ENCODE measurements around the gene FGD2.

Gene FGD2

DNA sequence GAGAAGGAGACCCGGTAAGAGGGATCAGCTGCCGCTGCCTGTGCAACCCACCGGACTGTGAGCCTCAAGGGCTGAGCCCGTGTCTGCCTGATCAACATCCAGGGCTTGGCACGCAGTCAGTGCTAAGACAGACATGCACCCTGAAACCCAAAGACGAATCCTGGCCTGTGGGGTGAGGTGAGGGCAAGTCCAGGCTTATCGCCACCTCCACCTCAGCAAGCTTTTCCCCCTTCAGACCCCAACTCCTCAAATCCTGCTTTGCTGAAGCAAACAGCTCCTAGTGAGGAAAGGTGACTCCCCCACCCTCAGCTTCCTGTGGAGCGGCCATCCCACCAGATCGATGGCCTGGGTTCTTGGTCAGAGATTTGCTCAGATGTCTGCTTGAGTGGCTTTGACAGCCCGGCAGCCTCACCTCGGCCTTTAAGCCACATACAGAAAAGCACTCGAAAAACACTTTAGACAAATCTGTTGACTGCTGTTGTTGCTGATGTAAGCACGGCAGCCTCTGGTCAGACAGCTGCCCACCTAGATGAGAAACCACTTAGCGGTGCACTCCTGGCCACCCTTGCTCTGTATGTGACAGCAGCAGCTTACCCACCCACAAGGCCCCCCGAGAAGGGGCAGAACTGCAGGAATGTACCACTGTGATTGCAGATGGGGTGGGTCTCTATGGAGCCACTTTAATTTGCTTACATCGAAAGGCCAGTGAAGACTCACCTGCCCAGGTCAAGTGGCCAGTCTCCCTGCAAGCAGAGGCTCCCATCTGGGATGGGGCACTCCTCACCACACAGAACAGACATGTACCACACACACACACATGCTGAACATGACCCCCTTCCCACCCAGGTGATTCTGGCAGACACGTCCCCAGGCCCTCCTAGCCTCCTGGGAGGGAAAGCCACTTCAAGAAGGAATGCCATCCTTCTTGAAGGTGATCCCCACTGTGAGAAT, 34.3 kb upstream of the FGD2 start:
- H3K27ac ChIP-seq: no peak overlapping the region
- no peak overlapping the region for H3K4me3 ChIP-seq (IDR thresholded peaks at IDR 0.05; ENCODE audit: insufficient read depth, low read depth, low read length)

DNA sequence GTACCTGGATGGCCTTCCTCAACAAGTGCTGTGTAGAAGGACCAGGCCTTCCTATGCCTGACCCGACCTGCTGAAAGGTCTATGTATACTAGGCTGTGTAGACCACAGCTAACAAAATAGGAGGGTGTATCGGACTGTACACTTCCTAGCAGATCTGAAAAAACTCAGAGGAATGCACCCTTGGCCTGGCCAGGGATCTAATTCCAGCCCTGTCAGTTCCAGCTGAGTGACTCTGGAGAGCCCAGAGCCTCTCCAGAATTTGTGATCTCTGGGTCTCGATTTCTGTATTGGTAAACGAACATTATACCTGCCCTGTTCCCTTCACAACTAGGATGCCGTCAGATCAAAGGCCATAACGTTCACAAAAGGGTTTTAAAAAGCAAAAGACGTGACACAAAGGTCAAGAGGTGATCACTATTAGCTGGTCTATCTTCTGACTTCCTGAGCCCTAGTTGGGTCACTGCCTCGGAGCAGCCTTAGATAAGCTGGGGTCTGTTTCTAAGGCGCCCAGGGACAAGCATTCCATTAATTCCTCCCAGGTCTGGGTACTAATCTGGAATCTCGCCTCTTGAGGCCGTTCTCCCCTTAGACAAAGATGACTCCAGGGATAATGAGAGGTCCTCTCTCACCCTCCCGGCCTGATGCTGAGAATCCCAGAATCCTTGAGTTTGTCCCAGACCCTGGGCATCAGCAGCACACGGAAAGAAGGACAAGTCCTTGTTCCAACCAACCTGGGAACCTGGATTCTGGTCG, 33.4 kb upstream of the FGD2 start:
- no peaks in the 10 kb centered on the region for H4K20me1 ChIP-seq (ENCODE audit: insufficient read depth)
- H3K9ac ChIP-seq: no peak overlapping the region
- peaks cover 9% of the 10 kb centered on the region; the same call in 1 of the 2 replicates for H3K36me3 ChIP-seq (ENCODE audit: insufficient read depth)
- no peak overlapping the region for H3K4me2 ChIP-seq
- H3K4me1 ChIP-seq (ENCODE audit: low read depth, poor library complexity, severe bottlenecking): no peaks in the 10 kb centered on the region
- no peaks in the 10 kb centered on the region for H3K79me2 ChIP-seq (ENCODE audit: insufficient read depth, low read depth)
- H2AFZ ChIP-seq (ENCODE audit: low read depth): no peak overlapping the region
- no peak overlapping the region for H3K27ac ChIP-seq
- H3K4me3 ChIP-seq (IDR thresholded peaks at IDR 0.05; ENCODE audit: insufficient read depth, low read depth, low read length): no peak overlapping the region
- TF ChIP-seq, protein P1, sequence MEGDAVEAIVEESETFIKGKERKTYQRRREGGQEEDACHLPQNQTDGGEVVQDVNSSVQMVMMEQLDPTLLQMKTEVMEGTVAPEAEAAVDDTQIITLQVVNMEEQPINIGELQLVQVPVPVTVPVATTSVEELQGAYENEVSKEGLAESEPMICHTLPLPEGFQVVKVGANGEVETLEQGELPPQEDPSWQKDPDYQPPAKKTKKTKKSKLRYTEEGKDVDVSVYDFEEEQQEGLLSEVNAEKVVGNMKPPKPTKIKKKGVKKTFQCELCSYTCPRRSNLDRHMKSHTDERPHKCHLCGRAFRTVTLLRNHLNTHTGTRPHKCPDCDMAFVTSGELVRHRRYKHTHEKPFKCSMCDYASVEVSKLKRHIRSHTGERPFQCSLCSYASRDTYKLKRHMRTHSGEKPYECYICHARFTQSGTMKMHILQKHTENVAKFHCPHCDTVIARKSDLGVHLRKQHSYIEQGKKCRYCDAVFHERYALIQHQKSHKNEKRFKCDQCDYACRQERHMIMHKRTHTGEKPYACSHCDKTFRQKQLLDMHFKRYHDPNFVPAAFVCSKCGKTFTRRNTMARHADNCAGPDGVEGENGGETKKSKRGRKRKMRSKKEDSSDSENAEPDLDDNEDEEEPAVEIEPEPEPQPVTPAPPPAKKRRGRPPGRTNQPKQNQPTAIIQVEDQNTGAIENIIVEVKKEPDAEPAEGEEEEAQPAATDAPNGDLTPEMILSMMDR (conservative IDR thresholded peaks at IDR 0.05; ENCODE audit: low read depth, low read length): no peak
- H3K27me3 ChIP-seq (ENCODE audit: insufficient read depth, low read depth): no peaks in the 10 kb centered on the region

More for the DNA sequence above, 34.3 kb upstream of the FGD2 start:
- Histone ChIP-seq H3K9ac (no peak overlapping the region), H4K20me1 (ENCODE audit: insufficient read depth) (no peaks in the 10 kb centered on the region), H3K4me1 (ENCODE audit: low read depth, poor library complexity, severe bottlenecking) (no peaks in the 10 kb centered on the region), H3K27me3 (ENCODE audit: insufficient read depth, low read depth) (no peaks in the 10 kb centered on the region), H3K79me2 (ENCODE audit: insufficient read depth, low read depth) (no peaks in the 10 kb centered on the region), H3K4me2 (no peak overlapping the region), H3K36me3 (ENCODE audit: insufficient read depth) (peaks cover 9% of the 10 kb centered on the region; the same call in 1 of the 2 replicates), H2AFZ (ENCODE audit: low read depth) (no peak overlapping the region)
- TF ChIP-seq, protein P1 (conservative IDR thresholded peaks at IDR 0.05; ENCODE audit: low read depth, low read length): no peak

DNA sequence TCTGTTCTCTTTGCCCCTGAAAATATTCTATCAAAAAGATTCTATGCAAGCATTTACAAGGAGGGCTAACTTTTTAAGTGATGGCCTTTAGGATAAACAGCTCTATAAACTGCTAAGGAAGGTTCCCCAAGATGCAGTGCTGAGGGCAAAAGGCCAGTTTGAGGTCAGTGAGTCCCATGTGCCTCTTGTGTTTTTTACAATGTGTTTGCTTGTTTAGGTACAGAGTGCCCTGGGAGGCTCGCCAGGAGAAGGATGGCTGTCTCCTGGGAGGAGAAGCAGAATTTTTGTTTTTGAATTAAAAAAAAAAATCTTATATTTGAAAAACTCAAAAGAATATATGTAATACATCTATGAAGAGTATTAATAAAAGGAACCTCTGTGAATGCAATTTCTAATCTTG, 32.3 kb upstream of the FGD2 start:
- H3K36me3 ChIP-seq (ENCODE audit: insufficient read depth): peaks cover 9% of the 10 kb centered on the region; the same call in 1 of the 2 replicates
- TF ChIP-seq, protein P1 (conservative IDR thresholded peaks at IDR 0.05; ENCODE audit: low read depth, low read length): no peak
- no peak overlapping the region for H2AFZ ChIP-seq (ENCODE audit: low read depth)
- H3K4me1 ChIP-seq (ENCODE audit: low read depth, poor library complexity, severe bottlenecking): no peaks in the 10 kb centered on the region
- H3K79me2 ChIP-seq (ENCODE audit: insufficient read depth, low read depth): no peaks in the 10 kb centered on the region
- H4K20me1 ChIP-seq (ENCODE audit: insufficient read depth): no peaks in the 10 kb centered on the region
- no peak overlapping the region for H3K4me2 ChIP-seq
- no peaks in the 10 kb centered on the region for H3K27me3 ChIP-seq (ENCODE audit: insufficient read depth, low read depth)
- no peak overlapping the region for H3K27ac ChIP-seq
- H3K4me3 ChIP-seq (IDR thresholded peaks at IDR 0.05; ENCODE audit: insufficient read depth, low read depth, low read length): no peak overlapping the region
- no peak overlapping the region for H3K9ac ChIP-seq

DNA sequence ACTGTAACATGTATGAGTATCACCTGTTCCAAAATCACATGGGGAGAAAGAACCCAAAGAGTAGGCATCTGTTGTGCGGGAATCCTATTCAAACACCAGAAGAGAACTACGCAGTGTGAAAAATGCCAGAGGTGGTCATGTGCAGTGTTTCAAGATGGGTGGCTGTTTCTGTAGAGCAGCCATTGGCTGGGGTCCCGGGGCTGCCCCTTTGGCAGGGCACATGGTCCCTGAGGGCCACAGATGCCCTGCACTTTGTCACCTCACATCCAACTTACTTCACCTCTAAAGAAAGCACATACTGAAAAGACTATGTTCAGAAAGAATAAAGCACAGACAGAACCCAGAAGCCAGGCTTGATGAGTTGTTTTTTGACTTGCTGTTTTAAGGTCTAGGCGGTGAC, 31.8 kb upstream of the FGD2 start:
- Histone ChIP-seq H4K20me1 (ENCODE audit: insufficient read depth) (no peaks in the 10 kb centered on the region), H3K4me1 (ENCODE audit: low read depth, poor library complexity, severe bottlenecking) (no peaks in the 10 kb centered on the region), H2AFZ (ENCODE audit: low read depth) (no peak overlapping the region), H3K27ac (no peak overlapping the region), H3K79me2 (ENCODE audit: insufficient read depth, low read depth) (no peaks in the 10 kb centered on the region), H3K4me2 (no peak overlapping the region), H3K4me3 (IDR thresholded peaks at IDR 0.05; ENCODE audit: insufficient read depth, low read depth, low read length) (no peak overlapping the region), H3K9ac (no peak overlapping the region), H3K36me3 (ENCODE audit: insufficient read depth) (peaks cover 9% of the 10 kb centered on the region; the same call in 1 of the 2 replicates), H3K27me3 (ENCODE audit: insufficient read depth, low read depth) (no peaks in the 10 kb centered on the region)
- TF ChIP-seq, protein P1 (conservative IDR thresholded peaks at IDR 0.05; ENCODE audit: low read depth, low read length): no peak
